ENCODE data around the gene CIROP. TPM values are rescaled to one million over a fixed set of nuclear protein-coding genes. Genes with fewer than 3 reads are reported as not detected.
"Not testable (repeated sequence)": the region's sequence is repeated elsewhere in the genome, so short reads cannot be mapped to it uniquely, and the experiment has no call there.

The CIROP gene
- polyA plus RNA-seq, 1 donor = not detected

GRCh38 chr14:23114669-23115038 lies 9.9 kb upstream of the CIROP start:
- DNase-seq = no peak

GRCh38 chr14:23114120-23114458 lies 9.3 kb upstream of the CIROP start:
- no peak for DNase-seq

DNA sequence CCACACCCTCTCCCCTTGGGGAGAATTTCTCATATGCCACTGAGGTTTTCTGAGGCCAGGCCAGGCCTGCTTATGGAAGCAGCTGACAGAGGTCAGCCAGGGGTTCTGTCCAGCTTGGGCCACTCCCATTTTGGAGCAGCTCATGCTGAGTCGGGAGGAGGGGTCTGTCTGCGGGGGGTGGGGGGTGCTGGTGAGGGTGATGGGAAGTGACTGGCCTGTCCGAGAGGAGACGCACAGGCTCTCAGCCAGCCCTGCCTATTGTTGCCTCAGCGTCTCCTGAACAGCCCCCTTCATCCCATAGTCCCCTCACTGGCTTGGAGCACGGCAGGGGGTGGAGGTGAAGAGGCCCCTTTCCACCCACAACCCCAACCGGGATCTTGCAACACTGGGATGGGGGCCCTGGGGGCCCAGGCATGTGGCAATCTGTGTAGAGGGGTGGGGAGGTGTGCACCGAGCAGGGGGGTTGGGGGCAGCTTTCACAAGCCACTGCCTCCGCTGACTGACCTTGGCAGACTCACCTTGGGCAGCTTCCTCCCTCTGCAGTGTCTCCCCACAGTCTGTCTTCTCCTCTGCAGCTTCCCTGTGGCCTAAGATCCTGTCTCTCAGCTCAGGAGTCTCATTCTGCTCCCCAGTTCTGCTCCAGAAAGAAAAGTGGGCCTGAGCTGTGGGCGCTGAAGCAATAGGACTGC lies 8.8 kb upstream of the CIROP start:
- DNase-seq = no peak

- DNase-seq = no peak
These were observed 7.8 kb upstream of the CIROP start for GRCh38 chr14:23112359-23113178.

DNA sequence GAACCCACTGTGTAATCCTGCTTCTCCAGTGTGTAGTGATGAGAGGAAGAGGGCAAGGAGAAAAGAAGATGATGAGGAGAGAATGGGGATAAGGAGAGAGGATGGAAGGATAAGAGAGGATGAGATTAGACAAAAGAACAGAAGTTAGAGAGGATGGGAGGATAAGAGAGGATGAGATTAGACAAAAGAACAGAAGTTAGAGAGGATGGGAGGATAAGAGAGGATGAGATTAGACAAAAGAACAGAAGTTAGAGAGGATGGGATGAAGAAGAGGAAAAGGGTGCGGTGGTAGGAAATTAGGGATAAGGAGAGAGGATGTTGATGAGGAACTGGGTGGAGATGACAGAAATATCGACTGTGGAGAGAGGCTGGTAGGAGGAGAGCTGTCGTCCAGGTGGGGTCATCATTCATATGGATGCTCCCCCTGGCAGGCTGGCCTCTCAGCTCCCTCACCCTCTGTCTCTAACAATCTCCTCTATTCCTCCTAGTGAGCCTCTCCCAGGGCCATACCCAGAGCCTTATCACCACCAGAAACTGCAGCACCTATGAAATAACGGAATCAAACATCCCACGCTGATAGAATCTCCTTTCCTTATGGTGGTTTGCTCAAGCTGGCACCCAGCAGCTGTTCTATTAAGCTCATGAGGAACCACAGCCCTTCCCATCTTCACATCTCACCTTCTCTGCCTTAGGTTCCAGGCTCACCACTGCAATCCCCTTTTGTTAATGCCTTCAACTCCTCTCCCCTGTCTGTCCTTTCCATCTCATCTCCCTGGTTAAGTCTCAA lies 6.0 kb upstream of the CIROP start:
- DNase-seq = no peak

DNA sequence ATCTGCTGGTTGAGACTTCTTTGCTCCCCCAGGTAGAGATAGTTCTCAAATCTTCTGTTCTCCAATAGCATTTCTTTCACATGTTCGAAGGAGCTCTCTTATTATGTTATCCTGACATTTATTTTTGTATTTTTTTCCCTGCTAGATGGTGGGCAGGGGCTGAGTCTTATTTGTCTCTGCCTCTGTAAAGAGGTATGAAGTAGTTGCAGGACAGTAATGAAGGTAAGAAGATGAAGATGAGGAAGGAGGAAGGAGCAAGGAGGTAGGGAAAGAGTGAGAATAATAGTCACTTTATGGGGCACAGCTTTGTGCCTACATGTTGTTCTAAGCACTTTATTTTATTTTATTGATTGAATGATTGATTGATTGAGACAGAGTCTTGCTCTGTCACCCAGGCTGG lies 5.0 kb upstream of the CIROP start:
- DNase-seq = no peak

- not testable (repeated sequence) for DNase-seq
These were observed 3.4 kb upstream of the CIROP start for GRCh38 chr14:23108169-23108568.

GRCh38 chr14:23107620-23108019 lies 2.8 kb upstream of the CIROP start:
- not testable (repeated sequence) for DNase-seq

GRCh38 chr14:23106747-23107045 lies 1.9 kb upstream of the CIROP start:
- no peak for DNase-seq

DNA sequence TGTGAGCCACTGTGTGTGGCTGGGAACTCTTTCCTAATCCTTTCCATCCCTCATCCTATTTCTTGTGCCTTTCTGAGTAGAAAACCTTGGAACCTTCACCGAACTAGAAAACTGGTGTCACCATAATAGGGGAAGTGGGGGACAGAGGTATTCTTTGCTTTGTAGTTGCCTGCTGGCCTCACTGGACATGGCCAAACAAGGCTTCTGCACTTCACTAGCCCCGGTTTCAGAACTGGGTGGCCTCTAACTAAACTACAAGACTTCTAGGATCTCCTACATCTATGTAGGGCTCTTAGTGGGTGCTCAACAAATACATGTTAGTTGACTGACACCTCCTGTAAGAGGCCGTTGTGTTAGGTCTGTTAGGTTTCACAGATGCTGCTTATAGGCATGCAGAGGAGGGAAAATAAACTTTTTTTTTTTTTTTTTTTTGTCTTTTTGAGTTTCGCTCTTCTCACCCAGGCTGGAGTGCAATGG lies 597 bp upstream of the CIROP start:
- no peak for DNase-seq

DNA sequence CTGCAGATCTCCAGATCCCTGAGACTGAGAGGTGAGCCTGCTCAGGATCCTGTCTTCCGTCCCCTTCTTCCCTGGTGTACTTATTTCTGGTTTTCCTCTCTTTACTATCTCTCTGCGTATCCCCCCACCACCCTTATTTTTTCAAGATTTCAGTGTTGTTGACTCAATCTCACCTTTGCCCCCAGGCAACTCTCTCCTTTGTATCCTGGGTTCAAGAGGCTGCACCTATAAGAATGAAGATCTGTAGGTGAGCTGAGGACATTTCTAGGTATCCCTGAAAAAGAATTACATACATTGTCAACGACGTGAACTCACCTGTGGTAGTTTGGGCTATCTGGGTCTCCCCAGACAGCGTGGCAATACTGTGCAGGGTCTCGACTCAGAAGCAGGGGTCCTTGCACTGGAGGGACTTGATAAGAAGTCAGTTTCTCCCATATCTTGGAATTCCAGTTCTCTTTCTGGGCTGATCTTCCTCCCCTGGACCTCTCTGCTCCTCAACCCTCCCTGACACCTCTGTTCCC lies 659 bp downstream of the CIROP start:
- no peak for DNase-seq

DNA sequence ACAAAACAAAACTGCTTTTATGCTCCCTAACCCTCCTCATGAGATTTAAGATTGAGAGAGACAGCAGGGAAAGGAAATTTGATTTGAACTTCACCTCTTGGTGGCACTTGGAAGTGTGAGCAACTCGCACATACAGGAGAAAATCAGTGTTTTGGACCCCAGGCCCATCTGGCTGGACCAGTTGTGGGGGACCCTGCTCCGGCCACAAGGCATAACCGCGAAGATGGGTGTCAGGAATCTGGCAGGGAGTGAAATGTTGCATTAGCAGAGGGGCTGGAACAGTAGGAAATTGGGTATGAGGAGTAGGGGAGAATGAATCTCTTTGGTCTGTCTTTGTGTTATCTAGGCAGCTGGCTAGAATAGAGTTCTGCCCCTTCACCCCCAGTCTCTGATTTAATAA lies 1.2 kb downstream of the CIROP start:
- no peak for DNase-seq

GRCh38 chr14:23102801-23103200 lies 2.0 kb downstream of the CIROP start:
- no peak for DNase-seq

- DNase-seq = no peak
These were observed 2.7 kb downstream of the CIROP start for GRCh38 chr14:23101986-23102625.

DNA sequence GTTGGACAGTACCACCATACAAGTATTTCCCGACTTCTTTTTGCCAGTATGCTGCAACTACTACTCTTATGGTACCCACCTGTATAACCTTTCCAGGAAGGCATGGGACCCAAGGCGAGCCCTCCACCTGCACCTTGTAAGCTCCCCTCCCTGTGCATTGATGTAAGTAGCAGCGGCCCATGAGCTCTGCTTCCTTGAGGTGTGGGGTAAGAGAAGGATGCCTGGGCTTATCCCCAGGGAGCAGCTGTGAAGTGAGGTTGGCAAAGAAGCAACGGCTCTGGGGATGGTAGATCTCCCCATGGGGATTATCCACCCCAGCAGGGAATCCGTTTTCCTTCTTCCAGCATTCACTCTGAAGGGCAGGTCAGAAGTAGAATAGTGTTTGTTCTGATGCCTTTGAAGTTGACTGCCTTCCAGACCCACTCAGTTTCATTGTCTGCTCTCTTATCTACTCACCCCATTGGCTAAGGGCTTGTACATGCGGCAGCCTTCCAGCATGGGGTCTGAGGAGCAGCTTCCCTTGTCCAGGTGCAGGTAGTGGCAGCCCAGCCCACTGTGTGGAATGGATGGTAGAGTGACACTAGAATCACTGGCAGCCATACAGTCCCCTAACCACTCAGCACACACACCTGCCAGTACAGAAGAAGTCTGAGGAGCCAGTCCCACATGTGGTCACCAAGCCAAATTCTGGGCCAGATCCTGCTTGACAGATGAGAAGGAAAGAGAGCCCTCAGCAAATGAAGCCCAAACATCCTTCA lies 3.4 kb downstream of the CIROP start:
- DNase-seq = no peak

DNA sequence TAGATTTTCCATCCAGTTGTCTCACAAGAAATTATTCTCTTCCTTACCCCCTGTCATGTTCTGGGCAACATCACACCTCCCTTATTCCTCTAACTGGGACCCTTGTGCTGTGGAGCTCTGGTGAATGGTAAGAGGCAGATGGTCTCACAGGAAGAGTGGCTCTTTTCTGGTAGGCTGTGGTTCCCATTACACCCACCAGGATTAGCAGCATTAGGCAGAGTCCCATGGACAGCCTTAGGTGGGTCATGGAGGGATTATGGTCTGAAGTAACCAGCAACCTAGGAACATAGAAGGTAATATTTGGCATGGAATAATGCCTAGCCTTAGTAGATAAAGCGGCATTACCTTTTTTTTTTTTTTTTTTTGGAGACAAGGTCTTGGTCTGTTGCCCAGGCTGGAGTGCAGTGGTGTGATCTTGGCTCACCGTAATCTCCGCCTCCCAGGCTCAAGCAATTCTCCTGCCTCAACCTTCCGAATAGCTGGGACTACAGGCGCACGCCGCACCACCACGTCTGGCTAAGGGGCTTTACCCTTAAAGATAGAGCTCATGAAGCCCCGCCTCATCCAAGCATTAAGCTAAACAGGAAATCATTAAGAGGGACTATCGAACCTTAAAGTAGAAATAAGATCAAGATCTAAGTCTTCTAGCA lies 5.5 kb downstream of the CIROP start:
- no peak for DNase-seq

DNA sequence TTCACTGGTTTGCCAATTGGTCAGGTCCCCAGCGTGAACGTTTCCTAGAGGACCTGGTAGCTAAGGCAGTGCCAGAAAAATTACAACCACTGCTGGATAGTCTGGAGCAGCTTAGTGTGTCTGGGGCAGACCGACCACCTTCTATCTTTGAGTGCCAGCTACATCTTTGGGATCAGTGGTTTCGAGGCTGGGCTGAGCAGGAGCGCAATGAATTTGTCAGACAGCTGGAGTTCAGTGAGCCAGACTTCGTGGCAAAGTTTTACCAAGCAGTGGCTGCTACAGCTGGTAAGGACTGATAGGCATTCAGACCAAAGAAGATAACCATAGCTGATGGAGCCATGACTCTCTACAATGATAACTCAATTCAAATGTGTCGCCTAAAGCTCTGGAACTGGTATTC lies 7.0 kb downstream of the CIROP start:
- DNase-seq = no peak

GRCh38 chr14:23095196-23096108 lies 9.3 kb downstream of the CIROP start, which contains the start of gene C14orf119:
TSS of gene C14orf119 (plus strand) at chr14:23095505. CDS start at chr14:23097659, 2,154 bp downstream.
- DNase-seq = peak; percentile 100

DNA sequence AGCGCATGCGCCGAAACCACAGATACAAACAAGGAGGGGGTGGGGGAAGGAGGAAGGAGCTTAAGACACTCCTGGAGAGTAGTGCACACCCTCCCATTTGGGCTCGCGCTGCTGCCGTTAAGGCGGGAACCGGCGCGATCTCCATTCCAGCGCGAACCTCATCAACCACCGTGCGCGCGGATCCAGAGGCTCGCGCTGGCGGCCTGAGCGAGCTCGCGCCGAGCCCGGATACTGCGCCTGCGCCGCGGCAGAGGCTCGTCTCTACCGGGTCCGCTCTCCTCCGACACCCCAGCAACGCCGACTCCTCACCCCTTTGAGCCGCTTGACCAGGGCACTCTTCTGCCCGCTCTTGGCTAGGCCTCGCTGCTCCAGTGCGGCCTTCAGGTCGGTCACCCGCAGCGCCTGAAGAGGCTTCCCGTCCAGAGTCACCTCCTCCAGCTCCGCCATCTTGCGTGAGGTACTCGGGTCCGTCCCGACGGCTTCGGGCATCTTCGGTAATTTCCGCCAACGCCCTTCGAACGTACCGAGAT lies 10.1 kb downstream of the CIROP start, which contains the start of gene ACIN1:
Gene ACIN1 (minus strand): TSS at position 471 of the 530 bp plus-strand sequence. CDS start 24 bp downstream, at position 447.
- DNase-seq = peak; percentile 88

All from left kidney (tissue), 2 donors.